HG03521 (cell line): ENCODE measurements around the gene VPS16.
"Not testable (repeated sequence)": the region's sequence is repeated elsewhere in the genome, so short reads cannot be mapped to it uniquely, and the experiment has no call there.

Experiments used
- ATAC-seq: cut with Tn5 transposase; IDR thresholded peaks from one replicate; pipeline ENCODE4 v1.9.1; 2021; ENCODE audit warnings: mild to moderate bottlenecking, moderate library complexity; ENCODE audit not compliant: unreplicated experiment

The VPS16 gene

DNA sequence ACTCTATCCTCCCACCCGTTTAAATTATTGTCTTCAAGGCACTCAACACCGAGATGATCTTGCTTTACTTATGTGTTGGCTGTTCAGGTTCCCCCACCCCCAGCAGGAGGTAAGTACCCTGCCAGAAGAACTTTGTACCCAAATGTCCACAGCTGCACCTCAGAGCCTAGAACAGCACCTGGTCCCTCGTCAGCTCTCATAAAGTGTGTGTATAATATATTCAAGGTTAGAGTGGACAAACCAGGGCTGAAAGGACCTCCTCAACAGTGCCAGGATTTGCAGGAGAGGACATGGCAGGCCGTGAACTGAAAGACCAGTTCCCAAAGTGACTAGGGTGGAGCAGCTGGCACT lies 34.2 kb upstream of the VPS16 start:
- ATAC-seq: no peak

DNA sequence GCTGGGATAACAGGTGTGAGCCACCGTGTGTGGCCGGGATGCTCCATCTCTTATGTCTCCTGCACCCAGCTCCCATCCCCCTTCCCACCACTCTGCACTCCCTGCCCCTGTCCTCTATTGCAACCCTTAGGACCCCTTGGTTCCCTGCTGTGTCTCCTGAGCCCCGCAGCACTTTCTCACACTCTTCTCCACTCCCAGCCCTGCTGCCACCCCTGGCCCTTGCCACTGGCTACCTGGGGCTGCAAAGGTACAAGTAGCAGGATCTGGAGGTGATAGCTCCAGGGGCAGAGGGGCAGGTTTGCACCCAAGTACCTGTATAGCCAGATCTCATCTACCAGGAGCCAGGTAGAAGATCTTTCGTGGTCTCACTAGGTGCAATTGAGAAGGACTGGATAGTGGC lies 33.5 kb upstream of the VPS16 start:
- ATAC-seq: no peak

DNA sequence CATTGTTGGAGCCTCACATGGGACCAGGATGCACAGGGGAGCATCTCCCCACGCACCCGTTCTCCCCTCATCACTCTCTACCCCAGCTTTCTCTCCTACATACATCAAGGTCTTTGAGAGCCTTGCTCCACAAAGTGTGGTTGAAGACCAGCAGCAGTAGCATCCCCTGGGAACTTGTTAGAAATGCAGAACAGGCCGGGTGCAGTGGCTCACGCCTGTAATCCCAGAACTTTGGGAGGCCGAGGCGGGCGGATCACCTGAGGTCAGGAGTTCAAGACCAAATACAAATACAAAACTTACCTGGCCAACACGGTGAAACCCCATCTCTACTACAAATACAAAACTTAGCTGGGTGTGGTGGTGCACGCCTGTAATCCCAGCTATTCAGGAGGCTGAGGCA lies 32.6 kb upstream of the VPS16 start:
- not testable (repeated sequence) for ATAC-seq

DNA sequence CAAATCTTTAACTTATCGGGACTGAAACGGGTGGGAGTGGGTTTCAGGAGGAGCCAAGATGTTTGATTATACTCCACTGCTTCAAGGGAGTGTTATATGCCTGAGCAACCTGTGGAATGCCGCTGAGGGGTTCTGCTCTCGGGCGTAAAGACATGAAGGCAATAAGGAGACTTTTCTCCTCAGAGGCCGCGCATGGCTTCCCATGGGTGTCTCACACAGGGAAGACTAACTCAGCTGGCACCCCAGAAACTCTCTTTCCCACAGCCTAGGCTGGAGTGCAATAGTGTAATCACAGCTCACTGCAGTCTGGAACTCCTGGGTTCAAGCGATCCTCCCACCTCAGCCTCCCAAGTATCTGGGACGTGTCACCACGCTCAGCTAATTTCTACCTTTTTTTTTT lies 30.9 kb upstream of the VPS16 start:
- ATAC-seq: no peak

DNA sequence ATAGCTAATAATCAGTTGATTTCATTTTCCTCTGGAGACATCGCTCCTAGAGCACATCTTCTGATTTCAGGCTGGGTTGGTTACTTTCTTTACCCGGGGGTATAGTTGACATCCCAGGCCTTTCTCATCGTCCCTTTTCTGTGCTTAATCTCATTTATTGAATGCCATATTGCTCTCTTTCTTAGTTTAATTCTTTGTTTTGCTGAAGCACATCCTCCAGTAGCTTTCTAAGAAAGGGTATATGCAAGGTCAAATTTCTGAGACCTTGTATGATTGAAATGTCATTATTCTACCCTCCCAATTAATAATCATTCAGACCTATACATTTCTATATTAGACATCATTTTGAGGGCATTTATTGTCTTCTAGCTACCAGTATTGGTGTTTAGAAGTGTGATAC lies 28.4 kb upstream of the VPS16 start:
- no peak for ATAC-seq

DNA sequence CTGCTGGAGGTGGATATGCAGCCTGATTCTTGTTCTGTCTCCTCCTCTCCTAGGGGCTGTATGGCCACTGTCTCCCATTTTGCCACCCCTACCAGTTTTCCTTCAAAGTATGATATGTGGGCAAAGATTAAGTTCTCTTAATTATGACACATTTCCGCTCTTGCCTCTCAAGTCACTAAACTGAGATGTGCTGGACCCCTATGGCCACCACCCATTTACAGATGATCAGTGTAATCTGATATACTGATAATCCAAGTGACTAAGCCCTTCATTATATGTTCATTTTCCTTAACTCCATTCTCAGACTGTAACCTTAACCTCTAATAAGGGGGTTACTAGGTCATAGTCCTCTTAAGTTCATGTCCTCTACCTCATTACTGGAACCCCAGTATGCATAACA lies 26.5 kb upstream of the VPS16 start:
- no peak for ATAC-seq

DNA sequence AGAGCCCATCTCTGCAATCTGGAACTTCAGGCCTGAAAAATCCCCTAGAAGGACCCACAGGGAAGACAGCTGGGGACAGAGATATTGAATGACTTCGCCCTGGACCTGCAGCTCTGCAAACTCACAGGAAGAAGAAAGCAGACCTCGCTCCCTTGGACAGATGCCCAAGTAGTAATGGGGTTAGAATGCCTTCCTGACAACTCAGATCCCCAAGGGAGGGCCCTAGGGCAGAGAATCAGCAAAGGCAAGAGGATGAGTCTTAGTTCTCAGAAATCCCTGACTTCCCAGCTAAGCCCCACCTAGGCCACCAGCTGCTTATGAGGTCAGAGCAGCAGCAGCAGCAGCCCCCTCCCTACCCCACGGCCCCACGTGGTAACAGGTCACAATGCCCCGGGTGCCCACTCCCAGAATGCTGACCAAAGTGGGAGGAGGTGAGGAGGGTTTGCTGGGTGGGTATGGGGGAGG lies 25.9 kb upstream of the VPS16 start, which contains the start of gene C20orf141:
Gene C20orf141, plus strand, starts transcription at position 401 of the 465 bp plus-strand sequence. CDS start 198 bp downstream, outside the sequence.
- ATAC-seq: no peak

DNA sequence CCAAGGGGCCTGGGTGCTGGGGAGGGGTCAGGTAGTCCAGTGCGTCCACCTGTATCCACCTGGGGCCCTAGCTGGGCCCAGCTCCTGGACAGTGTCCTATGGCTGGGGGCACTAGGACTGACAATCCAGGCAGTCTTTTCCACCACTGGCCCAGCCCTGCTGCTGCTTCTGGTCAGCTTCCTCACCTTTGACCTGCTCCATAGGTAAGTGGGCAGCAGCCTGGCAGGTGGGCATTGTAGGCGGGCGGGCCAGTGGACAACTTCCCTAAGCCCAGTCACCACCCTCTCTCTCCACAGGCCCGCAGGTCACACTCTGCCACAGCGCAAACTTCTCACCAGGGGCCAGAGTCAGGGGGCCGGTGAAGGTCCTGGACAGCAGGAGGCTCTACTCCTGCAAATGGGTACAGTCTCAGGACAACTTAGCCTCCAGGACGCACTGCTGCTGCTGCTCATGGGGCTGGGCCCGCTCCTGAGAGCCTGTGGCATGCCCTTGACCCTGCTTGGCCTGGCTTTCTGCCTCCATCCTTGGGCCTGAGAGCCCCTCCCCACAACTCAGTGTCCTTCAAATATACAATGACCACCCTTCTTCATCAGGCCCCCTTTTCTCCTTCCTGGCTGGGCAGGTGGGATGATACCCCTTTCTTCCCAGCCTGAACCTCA lies 25.2 kb upstream of the VPS16 start:
- ATAC-seq: no peak

DNA sequence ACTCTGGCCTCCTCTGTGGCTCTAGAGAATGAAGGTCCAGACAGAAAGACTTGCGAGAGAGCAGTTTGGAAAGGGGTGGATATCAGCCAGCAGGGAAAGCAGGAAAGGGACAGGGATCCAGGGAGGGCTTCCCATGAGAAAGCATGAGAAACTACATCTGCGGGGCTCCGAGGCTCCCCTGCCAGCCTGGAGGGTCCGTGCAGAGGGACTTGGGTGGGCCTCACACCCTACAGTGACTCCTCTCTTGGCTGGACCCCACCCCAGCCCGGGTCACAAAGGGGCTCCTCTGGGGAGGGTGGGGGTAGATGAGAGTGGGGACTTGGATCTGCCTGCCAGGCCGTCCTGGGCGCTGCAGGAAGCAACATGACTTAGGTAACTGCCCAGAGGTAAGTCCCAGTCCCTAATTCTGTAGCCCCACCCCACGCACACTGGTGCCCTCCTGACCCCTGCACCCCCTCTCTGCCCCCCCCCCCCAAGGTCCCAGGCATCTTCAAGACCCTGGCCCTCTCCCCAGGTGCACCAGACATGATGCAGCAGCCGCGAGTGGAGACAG lies 24.4 kb upstream of the VPS16 start, which contains the start of gene TMEM239:
Gene TMEM239, plus strand, starts transcription at position 335 of the 553 bp plus-strand sequence. Its CDS starts 191 bp downstream, at position 526.
- no peak for ATAC-seq

DNA sequence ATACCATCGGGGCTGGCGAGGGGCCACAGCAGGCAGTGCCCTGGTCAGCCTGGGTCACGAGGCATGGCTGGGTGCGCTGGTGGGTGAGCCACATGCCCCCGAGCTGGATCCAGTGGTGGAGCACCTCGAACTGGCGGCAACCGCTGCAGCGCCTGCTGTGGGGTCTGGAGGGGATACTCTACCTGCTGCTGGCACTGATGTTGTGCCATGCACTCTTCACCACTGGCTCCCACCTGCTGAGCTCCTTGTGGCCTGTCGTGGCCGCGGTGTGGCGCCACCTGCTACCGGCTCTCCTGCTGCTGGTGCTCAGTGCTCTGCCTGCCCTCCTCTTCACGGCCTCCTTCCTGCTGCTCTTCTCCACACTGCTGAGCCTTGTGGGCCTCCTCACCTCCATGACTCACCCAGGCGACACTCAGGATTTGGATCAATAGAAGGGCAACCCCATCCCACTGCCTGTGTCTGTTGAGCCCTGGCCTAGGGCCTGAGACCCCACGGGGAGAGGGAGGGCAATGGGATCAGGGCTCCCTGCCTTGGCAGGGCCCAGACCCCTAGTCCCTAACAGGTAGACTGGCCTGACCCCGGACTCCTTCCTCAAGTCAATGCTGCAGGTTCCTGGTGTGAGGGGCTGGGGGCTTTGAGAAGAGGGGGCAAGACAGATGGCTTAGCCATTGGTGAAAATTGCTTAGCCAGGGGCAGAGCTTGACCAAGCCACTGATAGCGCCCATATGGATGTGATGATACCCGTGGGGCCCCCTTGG lies 23.8 kb upstream of the VPS16 start:
- no peak for ATAC-seq

DNA sequence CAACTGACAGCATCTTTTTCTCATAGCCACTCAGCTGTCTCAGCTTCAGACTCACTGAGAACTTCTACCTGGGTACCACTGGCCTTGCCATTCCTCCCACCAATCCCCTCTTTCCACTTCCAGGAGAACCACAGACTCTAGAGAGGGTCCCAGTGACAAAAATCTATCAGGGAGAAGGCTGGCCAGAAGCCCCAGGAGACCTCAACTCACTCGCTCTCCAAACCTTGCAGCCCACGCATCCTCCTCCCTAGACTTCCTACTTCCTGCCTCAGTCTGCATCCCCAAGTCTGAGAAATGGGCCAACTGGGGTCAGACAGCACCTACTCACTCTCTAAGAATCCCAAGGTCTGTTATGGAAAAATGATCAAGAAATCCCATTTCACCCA lies 23.2 kb upstream of the VPS16 start:
- ATAC-seq: no peak

DNA sequence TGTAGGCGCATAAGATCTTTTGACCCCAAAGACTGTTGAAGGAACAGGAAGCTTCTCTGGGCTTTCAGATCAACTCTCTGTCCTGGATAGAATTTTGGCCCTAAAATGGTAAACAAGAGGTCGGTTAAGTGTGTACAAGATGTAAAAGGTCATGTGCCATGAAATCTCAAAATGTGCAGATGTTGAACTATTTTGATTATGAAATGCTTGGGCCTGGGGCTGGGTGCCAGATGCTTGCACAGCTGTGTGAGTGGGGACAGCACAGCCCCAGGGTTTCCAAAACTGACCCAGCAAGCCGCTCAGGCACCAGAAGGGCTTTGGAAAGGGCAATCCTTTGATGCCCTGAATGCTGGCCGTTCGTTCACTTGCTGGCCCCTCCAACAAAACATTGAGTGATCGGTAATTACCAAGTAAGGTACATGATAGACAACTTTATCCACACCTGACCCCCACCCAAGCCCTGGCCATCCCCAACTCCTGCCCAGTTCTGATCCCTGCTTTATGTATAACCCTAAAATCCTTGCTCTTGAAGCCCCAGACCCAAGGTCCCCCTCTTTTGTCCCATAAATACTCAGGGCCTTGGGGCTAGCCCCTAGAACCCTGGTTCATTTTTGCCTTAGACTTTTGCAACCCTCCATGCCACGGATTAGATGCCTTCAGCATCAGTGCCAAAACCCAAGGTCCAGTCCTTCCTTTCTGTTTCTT lies 22.5 kb upstream of the VPS16 start:
- no peak for ATAC-seq

DNA sequence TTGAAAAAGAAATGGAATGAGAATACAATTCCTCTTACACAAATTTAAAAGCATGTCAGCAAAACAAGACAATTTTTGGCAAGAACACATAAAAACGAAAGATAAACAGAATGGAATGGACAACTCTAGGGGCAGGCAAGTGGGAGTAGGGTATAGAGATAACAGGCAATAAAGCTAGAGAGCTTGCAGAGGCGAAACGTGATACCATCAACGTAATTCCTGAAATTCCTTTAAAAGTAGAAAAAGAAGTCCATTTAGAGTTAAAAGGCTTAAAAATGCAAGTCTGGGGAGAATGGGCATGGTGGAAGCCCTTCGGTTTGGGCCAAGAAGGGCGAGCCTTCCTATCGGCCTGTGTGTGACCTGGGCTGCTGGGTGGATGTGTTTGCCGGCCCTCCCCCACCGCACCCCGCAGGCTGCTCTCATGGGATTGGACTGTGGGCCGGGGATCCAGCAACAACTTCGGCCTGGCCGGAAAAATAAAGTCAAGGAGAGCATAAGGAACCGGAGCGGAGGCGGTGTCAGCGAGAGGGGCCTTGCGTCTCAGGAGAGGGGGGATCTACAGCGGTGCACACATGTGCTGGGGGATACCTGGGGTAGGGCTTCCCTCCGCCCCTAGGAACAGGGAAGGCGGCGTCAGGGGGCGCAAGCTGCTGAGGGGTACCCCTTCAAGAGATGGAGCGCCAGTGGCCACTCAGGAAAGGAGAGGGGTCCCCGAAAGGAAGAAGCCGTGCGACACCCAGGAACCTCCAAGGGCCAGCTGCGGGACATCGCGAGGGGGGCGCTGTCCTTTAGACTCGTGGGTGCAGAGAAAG lies 20.3 kb upstream of the VPS16 start:
- ATAC-seq: no peak

DNA sequence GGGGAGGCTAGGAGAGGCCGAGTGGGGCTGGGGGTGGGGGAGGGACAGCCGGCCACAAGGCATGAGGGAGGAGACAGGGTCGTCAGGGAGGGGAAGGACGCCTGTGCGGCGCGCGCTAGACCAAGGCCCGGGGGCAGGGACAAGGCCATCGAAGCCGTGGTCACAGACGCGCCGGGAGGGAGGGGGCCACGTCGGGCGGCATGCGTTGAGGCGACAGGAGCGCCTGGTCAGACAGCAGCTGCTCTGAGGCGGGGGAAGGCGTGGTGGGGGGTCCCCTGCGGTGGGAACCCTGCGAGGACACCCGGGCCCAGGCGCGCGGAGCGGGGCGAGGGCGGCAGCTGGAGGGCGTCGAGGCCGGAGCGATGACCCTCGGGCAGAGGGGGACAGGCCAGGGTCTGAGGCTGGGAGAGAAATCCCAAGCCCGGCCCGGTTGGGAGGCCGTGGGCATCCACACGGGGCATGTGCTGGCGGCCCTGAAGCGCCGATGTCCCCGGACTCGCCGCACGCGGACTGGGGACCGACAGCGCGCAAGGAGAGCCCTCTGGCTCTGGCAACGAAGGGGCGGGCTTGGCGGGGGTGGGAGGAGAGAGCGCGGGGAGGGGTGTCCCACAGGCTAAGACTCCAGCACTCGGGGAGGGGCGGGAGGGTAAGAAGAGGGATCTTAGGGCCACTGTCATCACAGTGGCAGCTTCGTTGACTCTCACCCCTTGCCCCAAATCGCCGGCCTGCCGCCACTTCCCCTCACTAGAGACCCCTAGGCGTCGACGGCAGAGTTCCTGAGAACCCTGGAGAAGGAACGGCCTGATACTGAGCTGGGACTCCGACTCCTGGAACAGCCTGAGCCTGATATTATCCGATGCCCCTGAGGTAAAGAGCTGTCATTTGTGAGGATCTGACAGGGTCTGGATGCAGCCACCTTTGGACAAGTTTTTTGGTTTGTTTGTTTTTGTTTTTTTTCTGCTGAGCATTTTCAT lies 19.4 kb upstream of the VPS16 start:
- no peak for ATAC-seq

DNA sequence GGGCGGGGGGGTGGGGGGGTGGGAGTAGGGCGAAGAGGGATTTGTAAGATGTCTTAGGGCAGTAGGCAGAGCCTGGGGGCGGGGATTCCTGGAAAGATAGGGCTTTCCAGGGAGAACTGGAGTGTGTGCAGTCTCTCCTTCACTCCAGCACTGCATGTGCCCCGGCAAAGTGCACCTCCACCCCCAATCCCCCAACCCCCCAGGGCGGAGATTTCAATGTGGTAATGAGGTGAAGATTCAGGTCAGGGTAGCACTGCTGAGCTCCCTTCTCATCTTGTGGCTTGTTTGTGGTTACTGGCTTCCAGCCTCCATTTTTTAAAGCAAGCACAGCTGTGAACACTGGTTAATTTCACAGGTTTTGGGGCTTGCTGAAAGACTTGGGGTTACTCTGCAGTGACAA lies 18.5 kb upstream of the VPS16 start:
- no peak for ATAC-seq

DNA sequence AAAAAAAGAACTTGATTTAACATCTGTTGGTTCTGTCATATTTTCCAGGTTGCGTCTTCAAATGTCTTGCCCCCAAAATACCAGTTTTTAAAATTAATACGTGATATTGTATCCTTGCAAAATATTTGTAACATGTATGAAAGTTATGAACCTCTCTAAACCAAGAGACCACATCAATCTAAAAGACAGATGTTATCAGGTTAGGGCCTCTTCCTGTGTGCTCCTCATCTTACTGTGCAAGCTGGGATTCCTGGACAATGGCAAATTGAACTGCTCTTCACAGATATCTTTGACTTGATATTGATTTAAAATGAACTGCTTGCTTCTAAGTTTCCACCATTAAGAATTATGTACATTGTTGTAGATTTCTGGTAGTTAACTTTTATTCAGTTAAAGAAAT lies 14.8 kb upstream of the VPS16 start:
- no peak for ATAC-seq

DNA sequence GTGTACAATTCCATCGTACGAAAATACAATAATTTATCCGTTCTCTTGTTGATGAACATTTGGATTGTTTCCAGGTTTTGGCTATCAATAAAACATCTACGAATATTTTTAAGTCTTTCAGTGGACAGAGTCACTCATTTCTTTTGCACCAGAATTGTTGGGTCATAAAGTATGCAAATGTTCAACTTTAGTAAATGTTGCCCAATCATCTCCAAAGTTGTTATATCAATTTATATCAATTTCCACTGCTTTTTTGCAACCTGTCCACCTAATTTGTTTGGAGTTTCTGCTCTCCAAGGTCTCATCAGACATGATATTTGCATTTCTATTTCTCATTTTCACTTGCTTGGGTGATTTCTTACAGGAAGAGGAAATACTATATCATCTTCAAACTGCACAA lies 13.9 kb upstream of the VPS16 start:
- no peak for ATAC-seq

DNA sequence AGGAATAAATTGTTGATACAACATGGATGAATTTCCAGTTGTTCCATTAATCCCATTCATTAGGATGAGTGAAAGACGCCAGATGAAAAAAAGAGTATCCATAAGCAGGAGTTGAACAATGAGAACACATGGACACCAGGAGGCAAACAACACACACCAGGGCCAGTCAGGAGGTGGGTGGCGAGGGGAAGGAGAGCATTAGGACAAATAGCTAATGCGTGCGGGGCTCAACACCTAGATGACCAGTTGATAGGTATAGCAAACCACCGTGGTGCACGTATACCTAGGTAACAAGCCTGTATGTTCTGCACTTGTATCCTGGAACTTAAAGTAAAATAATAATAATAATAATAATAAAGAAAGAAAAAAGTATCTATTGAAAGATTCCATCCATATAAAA lies 11.2 kb upstream of the VPS16 start:
- no peak for ATAC-seq

DNA sequence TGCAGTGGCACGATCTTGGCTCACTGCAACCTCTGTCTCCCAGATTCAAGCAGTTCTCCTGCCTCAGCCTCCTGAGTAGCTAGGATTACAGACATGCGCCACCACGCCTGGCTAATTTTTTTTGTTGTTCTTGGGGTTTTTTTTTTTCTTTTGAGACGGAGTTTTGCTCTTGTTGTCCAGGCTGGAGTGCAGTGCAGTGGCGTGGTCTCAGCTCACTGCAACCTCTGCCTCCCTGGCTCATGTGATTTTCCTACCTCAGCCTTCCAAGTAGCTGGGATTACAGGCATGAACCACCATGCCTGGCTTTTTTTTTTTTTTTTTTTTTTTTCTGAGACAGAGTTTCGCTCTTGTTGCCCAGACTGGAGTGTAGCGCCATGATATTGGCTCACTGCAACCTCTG lies 9.3 kb upstream of the VPS16 start:
- not testable (repeated sequence) for ATAC-seq

DNA sequence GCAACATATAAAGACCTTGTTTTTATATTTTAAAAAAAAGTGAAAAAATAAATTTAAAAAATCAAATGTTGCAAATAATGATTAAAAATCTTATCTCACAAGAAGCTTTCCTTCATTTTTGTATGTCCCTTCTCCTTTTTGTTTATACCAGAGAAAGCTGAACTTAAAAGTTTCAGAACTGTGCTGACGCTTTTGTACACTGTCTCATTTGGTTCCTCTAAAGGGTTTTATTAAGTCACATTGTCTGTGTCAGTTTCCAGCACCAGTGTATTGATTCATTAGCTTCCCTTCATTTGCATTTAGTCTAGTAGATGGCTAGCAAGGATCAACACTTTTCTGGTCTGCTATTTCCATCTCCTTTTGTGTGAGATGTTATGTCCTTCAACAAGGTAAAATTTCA lies 6.8 kb upstream of the VPS16 start:
- no peak for ATAC-seq
